Spinal cord (tissue), 10 donors: ENCODE data around the gene CALD1. TPM values are rescaled to one million over a fixed set of nuclear protein-coding genes. Genes with fewer than 3 reads are reported as not detected.

Experiments used
- DNase-seq, 6 donors: peaks; one replicate each; pipeline versions ENCODE4 v3.0.0 to v3.0.0-alpha.2; 2013 to 2015; ENCODE audit warnings: low spot score in 6 of 6, low read depth in 4 of 6
- H3K27ac ChIP-seq: one replicate; pipeline ENCODE4 v1.5.1; 2013; ENCODE audit warnings: low read depth, low read length, control low read depth
- H3K27me3 ChIP-seq: one replicate; pipeline ENCODE4 v1.6.1; 2013; ENCODE audit warnings: low read length; ENCODE audit not compliant: control insufficient read depth, insufficient read depth
- H3K36me3 ChIP-seq: one replicate; pipeline ENCODE4 v1.6.1; 2013; ENCODE audit warnings: low read length; ENCODE audit not compliant: control insufficient read depth, insufficient read depth
- H3K4me1 ChIP-seq: one replicate; pipeline ENCODE4 v1.6.1; 2013; ENCODE audit warnings: low read length; ENCODE audit not compliant: control insufficient read depth, insufficient read depth
- H3K4me3 ChIP-seq: one replicate; pipeline ENCODE4 v1.5.1; 2013; ENCODE audit warnings: low read depth, low read length, control low read depth
- H3K9me3 ChIP-seq: one replicate; pipeline ENCODE4 v1.6.1; 2013; ENCODE audit warnings: low read length; ENCODE audit not compliant: control insufficient read depth, insufficient read depth
- WGBS: methylation state at CpG from one replicate; pipeline ENCODE4 v1.1.5; 2013; ENCODE audit warnings: missing lambda C conversion rate; ENCODE audit not compliant: insufficient coverage; 5-methylcytosine and 5-hydroxymethylcytosine counted together
- polyA plus RNA-seq, 2 donors: library from polyadenylated mRNA; unstranded; fragments of 120-200 nt; gene quantifications; one replicate each; pipeline ENCODE4 v1.2.1, GENCODE V29; 2013; ENCODE audit not compliant: insufficient read length in 2 of 2
- total RNA-seq, 2 donors: library from RNA; depleted of rRNA in 1 of 2; stranded (reverse); fragments of 120-200 nt in 1 of 2; fragments of >200 nt in 1 of 2; gene quantifications; one replicate each; pipeline versions ENCODE4 v1.2.3 to v1.2.4, GENCODE V29; 2013 to 2014
- donor health status: healthy.

The CALD1 gene
- total and polyA plus RNA-seq, 4 donors, result 77.4 to 162 (median 111) TPM

DNA sequence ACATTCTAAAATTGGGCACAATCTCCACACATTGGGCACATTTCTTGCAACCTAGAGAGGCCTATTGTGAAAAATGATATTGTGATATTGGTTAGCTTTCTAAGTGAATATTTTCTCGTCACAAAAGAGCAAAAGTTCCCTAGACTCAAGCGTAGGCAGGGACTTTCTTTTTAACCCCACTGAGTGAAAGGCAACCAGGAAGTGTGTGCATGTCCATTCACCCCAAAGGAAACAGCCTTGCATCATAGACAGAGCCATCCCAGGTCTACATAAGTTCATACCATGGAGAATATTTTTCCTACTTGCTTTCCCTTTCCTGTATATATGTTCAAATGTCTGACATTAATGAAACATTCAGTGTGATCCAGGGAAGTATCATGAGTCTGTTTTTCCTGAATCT is 122.6 kb downstream of the CALD1 start:
- DNase-seq, result no peak
- no peaks in the 10 kb centered on the region for H3K27me3 ChIP-seq
- H3K4me1 ChIP-seq, result peaks cover 6% of the 10 kb centered on the region
- H3K9me3 ChIP-seq, result no peaks in the 10 kb centered on the region
- H3K27ac ChIP-seq, result no peak overlapping the region
- H3K36me3 ChIP-seq, result peaks cover 2% of the 10 kb centered on the region
- no CpG with 5 or more reads among the region's 2 CpGs for WGBS
- no peak overlapping the region for H3K4me3 ChIP-seq

DNA sequence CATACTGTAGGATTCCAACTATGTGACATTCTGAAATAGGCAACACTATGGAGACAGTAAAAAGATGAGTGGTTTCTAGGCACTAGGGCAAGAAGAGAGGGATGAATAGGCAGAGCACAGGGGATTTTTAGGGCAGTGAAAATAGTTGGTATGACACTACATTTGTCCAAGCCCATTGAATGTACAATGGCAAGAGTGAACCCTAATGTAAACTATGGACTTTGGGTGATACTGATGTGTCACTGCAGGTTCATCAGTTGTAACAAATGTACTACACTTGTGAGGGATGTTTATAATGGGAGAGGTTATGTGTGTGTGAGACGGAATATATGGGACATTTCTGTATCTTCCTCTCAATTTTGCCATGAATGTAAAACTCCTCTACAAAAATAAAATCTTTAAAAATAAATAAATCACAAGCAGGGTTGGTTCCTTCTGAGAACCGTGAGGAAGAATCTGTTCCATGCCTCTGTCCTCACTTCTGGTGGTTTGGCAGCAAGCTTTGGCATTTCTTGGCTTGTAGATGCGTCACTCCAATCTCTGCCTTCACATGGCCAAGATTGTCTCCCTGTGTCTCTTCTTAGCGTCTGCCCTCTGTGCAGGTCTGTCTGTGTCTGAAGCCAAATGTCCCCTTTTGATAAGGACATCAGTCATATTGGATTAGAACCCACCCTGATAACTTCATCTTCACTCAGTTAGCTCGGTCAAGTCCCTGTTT is 123.8 kb downstream of the CALD1 start:
- Histone ChIP-seq H3K4me1 (peaks cover 6% of the 10 kb centered on the region), H3K36me3 (peaks cover 2% of the 10 kb centered on the region), H3K27ac (no peak overlapping the region), H3K27me3 (no peaks in the 10 kb centered on the region), H3K4me3 (no peak overlapping the region), H3K9me3 (no peaks in the 10 kb centered on the region)
- no peak for DNase-seq
- 91% methylated on average over 3 of the region's 5 CpGs for WGBS

DNA sequence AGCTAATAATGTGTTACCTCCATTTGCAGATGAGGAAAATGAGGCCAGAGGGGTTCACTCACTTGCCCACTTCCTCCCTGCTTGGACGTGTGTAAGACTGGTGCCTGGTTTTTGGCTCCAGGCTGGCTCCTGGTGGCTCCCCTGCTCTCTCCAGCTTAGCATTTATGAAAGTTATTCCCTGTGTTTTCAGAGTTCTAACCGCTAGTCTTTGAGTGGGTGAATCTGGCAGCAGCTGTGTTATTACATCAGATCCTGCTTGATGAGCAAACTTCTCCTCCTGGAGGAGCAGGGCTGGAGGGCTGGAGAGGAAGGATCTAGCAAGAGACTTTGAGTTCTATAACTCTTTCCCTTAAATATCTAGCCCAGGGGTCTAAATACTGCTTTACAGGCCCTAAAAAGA is 125.9 kb downstream of the CALD1 start:
- no CpG with 5 or more reads among the region's 2 CpGs for WGBS
- DNase-seq, result no peak
- H3K9me3 ChIP-seq, result no peaks in the 10 kb centered on the region
- no peak overlapping the region for H3K4me3 ChIP-seq
- H3K36me3 ChIP-seq, result no peaks in the 10 kb centered on the region
- no peaks in the 10 kb centered on the region for H3K27me3 ChIP-seq
- no peaks in the 10 kb centered on the region for H3K4me1 ChIP-seq
- peak overlapping the region; percentile 7 for H3K27ac ChIP-seq

DNA sequence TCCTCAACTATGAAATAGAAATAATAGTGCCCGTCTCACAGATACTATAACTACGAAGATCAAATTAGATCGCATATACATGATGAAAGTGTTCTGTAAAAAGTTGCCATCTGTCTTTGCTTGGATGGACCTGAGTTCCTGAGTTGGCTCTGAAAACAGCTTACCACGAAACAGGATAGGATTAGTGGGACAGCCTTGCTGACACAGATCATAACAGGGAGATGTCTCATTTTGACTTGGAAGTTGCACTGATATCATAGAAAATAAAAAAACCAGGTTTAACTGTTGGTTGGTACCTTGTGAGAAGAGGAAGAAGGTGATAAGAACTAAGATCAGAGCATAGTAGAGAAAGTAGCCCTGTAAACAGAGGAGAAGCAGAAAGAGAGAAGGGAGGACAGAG is 127.6 kb downstream of the CALD1 start:
- H3K4me1 ChIP-seq, result no peaks in the 10 kb centered on the region
- WGBS, result 75% methylated on average over 1 of the region's 4 CpGs
- H3K27ac ChIP-seq, result no peak overlapping the region
- H3K9me3 ChIP-seq, result no peaks in the 10 kb centered on the region
- no peak overlapping the region for H3K4me3 ChIP-seq
- no peaks in the 10 kb centered on the region for H3K36me3 ChIP-seq
- no peaks in the 10 kb centered on the region for H3K27me3 ChIP-seq
- DNase-seq, result no peak

DNA sequence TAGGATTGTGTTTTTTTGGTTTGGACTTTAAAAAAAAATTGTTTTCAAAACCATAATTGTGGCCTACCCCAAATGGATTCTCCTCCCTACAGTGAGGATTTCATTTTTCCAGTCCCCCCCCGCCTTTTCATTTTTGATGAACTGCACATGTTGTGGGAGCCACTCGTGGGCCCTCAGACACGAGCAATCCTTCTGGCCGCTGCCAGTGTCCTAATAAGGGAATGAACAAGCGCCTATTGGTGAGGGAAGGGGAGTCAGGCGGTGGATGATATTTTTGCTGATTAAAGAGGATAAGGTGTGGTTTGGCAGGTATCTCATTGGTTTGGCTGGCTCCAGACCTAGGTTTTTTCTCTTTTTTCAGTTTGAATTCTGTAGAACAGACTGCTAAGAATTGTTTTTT is 128.2 kb downstream of the CALD1 start:
- Histone ChIP-seq H3K4me1 (no peaks in the 10 kb centered on the region), H3K27ac (no peak overlapping the region), H3K36me3 (no peaks in the 10 kb centered on the region), H3K4me3 (no peak overlapping the region), H3K9me3 (no peaks in the 10 kb centered on the region), H3K27me3 (no peaks in the 10 kb centered on the region)
- 67% methylated on average over 5 of the region's 6 CpGs for WGBS
- DNase-seq, result no peak

DNA sequence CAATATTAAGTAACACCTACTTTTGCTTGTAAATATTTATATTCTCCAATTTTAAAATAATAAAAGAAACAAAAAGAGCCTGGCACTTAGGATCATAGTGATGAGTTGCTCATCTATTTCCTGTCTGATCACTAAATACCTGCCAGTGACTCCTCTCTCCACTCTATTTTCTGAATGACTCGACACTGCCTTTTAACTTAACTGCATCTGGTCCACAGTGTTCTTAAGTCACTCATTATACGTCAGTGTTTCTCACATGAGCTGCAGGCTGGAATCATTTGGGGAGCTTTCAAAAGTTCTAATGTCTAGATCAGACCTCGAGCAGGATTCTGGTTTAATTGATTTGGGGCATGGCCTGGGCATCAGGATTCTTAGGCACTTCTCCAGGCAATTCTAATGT is 128.9 kb downstream of the CALD1 start:
- WGBS, result 63% methylated on average over 2 of the region's 3 CpGs
- Histone ChIP-seq H3K27me3 (no peaks in the 10 kb centered on the region), H3K27ac (no peak overlapping the region), H3K36me3 (no peaks in the 10 kb centered on the region), H3K4me3 (no peak overlapping the region), H3K9me3 (no peaks in the 10 kb centered on the region), H3K4me1 (no peaks in the 10 kb centered on the region)
- no peak for DNase-seq

DNA sequence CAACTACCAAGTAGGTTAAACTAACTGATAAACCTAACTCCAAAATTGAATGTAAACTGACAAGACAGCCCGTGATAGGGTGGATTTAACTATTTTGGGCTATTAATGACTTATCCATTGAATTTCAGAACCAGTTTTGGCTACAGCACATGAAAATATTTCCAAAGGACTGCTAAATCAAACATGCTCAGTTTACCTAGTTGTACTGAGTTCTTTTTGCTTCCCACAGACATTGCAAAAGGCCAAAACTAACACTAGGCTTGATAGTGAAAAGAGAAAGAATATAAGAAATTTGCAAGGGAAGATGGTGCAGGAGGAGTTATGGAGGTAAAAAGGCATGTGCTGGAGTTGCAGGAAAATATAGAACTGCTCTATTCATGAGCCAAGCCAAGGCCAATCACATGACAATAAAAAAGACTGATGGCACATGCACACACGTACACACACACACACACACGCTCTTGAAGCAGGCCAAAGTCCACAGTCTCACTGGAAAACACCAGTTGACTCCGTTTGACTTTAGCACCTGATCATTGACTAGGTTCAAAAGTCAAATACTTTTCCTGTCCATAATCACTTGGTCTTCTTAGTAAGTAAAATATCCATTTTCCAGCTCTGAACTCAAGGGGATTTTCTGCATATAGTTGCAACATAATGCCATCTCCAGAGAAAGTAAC is 130.9 kb downstream of the CALD1 start:
- Histone ChIP-seq H3K27me3 (no peaks in the 10 kb centered on the region), H3K27ac (no peak overlapping the region), H3K36me3 (peaks cover 2% of the 10 kb centered on the region), H3K4me1 (no peaks in the 10 kb centered on the region), H3K9me3 (no peaks in the 10 kb centered on the region), H3K4me3 (no peak overlapping the region)
- 74% methylated on average over 3 of the region's 4 CpGs for WGBS
- no peak for DNase-seq

DNA sequence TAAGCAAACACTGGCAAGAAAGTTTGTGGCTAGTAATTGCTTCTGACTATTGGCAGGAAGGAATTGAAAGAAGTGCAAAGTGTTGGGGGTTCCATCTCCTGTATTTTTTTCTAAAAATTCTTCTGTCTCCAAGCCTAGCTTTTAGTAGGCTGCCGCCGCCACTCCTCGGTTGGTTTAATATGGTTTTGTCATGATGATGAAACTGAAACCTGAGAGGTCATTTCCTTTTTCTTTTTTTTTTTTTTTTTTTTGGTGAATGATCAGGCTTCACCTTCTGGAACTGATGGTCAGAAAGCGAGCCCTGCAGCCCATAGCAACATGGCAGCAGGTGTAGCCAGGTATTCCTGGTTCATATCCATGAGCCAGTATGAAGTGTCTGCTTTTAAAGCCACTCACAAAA is 131.5 kb downstream of the CALD1 start:
- Histone ChIP-seq H3K4me1 (no peaks in the 10 kb centered on the region), H3K4me3 (no peak overlapping the region), H3K36me3 (peaks cover 2% of the 10 kb centered on the region), H3K9me3 (no peaks in the 10 kb centered on the region), H3K27ac (no peak overlapping the region), H3K27me3 (no peaks in the 10 kb centered on the region)
- no peak for DNase-seq
- WGBS, result 100% methylated on average over 1 of the region's 4 CpGs

DNA sequence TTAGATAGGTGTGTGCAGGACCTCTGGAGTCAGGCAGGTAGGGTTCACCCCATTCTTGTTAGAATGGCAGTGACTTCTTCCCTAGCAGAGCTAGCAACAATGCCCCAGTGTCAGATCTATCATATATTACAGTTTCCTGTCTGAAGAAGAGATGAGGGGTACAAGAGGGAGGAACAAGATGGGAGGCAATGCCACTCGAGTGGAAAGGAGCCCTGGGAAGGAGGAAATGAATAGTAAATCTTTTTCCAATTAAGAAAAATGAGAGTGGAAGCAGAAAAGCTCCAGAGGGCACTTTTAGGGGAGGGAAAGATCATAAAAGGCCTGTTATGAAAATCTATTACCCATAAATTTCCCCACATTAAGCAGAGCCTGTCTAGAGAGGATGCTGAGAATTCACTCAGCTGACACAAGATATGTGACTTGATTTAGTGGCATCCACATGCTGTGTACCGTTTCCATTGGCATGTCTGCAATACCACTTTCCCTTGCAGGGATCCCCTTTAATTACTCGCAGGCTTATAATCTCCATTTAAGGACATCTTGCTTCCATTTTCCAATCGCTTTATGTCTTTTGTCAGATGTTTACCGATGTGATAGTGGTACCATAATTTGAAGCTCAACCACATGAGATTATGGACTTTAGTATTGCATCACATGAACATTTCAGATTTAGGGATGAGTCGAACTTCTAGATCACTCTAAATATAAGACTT is 136.9 kb downstream of the CALD1 start:
- no peaks in the 10 kb centered on the region for H3K9me3 ChIP-seq
- no peak overlapping the region for H3K27ac ChIP-seq
- DNase-seq, result peak in 1 of 6 donors; percentile 82
- WGBS, result 59% methylated on average over 2 of the region's 6 CpGs
- H3K36me3 ChIP-seq, result peaks cover 2% of the 10 kb centered on the region
- no peak overlapping the region for H3K4me3 ChIP-seq
- H3K27me3 ChIP-seq, result no peaks in the 10 kb centered on the region
- H3K4me1 ChIP-seq, result no peaks in the 10 kb centered on the region

DNA sequence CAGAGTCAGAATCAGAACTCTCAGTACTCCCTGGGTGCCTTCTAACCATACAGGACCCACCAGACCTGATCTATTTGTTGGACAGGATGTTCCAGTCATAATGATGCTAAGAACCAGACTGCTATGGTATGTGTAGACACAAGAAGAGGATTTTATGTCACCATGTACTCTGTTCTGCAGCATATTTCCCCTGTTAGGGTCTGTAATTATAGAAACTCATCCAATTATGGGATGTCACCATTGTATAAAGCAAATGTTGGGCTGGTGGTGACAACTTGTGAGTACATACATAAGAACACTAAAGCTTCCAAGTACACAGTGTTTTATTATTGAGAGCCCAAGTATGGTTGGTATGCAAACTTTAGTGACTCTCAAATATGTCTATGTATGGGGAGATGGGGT is 139.8 kb downstream of the CALD1 start:
- no peaks in the 10 kb centered on the region for H3K27me3 ChIP-seq
- no peak overlapping the region for H3K4me3 ChIP-seq
- H3K27ac ChIP-seq, result no peak overlapping the region
- H3K4me1 ChIP-seq, result no peaks in the 10 kb centered on the region
- DNase-seq, result no peak
- H3K9me3 ChIP-seq, result no peaks in the 10 kb centered on the region
- peaks cover 2% of the 10 kb centered on the region for H3K36me3 ChIP-seq
